Inflammatory macrophage (primary cell): ENCODE data around the gene TMBIM6.
"Not testable (repeated sequence)": the region's sequence is repeated elsewhere in the genome, so short reads cannot be mapped to it uniquely, and the experiment has no call there.

Experiments
- DNase-seq, 2 donors: peaks; one replicate each; pipeline ENCODE4 v3.0.0-alpha.2; 2020 to 2022

TMBIM6 gene

DNA sequence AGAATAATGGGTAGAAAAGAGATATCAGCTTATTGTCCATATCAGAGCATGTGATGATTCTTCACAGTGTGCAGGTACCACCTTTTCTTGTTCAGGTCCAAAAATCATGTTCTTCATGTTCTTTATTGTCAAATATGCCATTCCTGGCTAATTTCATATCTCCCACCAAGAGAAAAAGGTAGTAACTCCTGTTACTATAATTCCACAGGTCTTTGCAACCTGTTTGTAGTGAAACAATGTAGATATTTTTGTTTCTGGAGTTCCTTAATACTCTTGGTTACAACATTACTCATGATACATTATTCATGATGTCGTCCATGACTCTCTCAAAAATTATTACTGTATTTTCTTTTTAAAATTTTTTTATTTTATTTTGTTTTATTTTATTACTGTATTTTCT is 11.3 kb upstream of the TMBIM6 start:
- no peak for DNase-seq

DNA sequence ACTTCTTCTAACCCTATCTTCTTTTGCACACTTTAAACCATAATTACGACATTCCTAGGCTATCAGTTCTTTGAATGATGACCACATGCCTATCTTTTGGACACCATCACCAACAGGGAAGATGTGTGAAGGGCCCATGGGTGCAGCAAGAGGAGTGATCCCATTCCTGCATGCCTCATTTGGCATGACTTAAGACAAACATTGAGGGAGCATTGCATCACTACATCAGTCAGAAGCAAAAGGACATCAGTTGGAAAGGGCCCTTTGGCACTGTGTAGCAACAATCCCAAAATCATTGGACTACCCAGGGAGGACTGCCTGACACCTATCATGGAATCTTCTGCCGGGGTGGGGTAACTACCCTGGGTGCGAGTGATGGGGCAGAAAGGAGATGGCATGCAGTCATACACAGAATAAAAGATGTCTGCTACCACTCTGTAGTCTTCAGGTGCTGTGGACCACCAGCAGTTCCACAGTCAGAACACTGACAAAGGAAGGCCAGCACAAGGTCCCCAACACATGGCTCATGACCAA is 10.7 kb upstream of the TMBIM6 start:
- peak; percentile 15 to 26 for DNase-seq

DNA sequence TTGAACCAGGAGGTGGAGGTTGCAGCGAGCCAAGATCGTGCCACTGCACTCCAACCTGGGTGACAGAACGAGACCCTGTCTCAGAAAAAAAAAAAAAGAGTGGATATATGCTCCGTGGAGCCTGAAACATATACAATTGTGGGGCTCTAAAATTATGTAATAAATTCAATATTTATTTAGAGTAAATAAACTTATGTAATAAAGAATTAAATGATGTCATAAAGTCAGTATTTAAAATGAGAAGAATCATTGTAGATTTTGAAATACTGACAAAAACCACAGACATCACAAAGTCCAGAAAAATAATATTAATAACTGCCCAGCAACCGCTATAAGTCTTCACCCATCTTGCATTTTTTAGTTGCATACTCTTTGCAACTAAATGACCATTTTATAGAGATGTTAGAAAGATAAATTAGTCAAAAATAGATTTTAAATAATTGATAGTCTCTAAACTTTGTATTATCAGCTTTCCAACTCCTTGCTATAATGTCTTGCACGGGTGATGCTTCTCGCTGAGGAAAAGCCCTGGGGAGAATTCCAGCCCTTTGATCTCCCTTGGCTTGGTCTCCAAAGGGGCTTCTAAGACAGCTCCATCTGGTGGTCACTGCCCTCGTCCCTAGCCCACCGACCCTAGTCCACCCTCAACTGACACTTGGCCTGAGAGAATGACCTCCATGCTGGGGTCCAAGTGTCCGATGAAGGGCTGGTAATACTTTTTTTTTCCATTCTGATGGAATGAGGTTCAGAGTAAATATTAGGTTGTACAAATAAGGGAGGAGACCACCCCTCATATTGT is 7.9 kb upstream of the TMBIM6 start:
- DNase-seq: no peak

DNA sequence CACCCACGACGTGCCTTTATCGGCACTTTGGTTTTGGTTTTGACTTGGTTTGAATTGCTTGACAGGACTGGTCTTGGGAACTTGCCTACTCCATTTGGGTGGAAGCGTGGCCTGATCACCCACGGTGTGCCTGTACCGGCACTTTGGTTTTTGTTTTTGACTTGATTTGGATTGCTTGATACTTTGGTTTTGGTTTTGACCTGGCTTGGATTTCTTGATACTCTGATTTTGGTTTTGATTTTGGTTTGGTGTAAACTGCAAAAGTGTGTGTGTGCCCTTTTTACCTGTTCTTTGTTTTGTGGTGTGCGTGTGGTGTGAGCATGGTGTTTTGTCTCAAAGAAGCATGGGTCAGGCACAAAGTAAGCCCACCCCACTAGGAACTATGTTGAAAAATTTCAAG is 6.5 kb upstream of the TMBIM6 start:
- DNase-seq: not testable (repeated sequence)

DNA sequence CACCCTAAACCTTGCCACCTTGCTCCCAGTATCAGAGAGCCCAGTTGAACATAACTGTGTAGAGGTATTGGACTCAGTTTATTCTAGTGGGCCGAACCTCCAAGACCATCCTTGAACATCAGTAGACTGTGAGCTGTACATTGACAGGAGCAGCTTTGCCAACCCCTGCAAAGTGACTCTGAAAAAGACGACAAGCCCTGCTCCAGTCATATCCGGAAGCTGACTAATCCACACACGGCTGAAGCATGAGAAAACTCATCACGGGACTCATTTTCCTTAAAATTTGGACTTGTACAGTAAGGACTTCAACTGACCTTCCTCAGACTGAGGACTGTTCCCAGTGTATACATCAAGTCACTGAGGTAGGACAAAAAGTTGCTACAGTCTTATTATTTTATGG is 2.6 kb upstream of the TMBIM6 start:
- DNase-seq: not testable (repeated sequence)

DNA sequence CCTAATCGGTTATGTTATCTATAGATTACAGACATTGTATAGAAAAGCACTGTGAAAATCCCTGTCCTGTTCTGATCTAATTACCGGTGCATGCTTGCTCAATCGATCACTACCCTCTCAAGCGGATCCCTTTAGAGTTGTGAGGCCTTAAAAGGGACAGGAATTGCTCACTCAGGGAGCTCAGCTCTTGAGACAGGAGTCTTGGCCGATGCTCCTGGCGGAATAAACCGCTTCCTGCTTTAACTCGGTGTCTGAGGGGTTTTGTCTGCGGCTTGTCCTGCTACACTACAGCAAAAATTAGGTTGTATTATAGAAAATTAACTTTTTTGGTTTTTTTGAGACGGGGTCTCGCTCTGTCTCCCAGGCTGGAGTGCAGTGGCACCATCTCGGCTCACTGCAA is 1.1 kb upstream of the TMBIM6 start:
- not testable (repeated sequence) for DNase-seq

DNA sequence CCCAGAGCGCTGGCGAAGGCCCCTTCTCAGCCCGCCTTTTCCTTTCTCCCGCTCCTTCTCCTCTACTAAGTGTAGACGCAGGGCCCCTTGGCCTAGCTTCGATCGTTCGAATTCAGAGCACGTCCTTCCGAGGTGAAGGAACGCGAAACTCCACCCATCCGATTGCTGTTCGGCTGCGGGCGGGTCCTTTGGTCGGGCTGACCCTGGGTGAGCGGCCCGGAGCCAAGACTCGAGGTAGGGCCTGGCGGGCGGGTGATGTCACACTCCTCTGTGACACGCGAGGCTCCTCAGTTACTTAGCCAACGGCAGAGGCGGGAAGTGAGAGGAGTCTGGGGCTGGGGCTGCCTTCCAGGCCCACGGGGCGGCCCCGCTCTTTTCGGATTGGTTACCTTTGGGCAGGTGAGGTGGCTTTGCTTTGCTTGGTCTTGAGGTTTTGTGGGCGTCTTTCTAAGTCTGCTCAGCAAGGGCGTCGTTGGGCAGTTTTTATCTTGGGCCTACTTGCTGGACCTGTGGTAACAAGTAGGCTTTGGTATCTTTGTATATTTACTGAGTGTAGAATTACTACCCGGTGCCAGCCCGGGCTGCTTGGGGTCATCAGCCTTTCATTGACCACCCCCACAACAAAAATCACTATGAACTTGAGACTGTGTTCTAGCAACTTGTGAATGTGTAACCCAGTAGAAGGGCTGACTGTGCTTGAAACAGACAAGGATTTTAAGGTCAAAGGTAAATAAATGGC is 694 bp downstream of the TMBIM6 start:
- peak; percentile 91 to 93 for DNase-seq

DNA sequence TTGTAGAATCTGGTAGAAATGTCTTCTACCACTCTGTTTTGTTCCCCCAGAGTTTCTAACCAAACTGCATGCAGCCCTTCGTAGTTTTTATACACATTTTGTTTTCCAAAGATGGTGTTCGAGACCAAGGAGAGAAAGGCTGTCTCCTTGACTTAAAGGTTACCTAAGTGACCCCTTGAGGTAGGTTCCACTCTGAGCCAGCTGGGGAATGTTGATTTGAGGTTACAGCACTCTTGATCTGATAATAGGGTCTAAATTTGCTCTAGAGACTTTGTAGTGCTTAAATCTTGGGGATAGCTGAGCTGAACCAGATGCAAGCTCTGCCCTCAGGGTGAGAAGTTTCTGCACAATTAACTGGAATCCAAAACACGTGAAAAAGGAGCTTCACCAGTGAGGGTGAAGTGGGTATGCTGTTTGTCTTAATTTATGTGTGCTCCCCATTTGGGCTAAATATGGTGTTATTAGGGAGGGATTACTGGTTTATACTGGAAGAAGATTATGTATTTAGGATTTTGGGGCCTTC is 3.1 kb downstream of the TMBIM6 start:
- DNase-seq: no peak

DNA sequence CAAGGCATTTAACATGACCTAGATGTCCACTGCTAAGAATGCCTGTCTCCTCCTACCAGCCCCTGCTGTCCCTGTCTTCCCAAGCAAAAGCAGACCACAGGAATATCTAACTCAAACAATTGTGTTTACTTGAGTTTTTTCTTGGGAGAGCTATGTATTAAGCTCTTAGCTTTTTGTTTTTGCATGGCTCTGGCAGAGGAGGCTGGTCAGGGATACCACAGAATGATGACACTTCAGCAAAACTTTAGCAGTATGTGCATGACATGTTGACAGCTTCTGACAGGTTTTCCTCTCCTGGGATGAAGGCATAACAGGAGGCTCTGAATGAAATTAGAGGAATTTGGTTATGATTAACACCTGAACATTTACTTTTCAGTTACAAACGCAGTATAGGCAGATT is 6.9 kb downstream of the TMBIM6 start:
- no peak for DNase-seq

DNA sequence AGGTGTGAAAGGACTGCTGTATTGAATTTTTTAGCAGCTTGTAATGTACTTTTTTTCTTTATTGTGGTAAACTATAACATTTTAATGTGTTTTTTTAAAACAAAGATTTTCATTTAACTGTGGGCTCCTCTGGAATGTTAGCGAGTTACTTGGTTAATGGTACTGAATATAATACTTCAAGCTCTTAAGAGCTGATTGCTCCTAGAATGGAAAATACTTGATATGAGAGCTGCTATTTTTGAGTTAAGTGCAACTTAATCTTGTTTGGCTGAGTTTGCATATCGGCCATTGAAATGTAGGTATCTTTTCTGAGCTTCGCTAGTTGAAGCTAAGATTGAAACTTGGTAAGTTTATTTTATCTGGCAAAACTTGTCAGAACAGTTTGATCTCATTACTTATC is 7.4 kb downstream of the TMBIM6 start:
- DNase-seq: no peak

DNA sequence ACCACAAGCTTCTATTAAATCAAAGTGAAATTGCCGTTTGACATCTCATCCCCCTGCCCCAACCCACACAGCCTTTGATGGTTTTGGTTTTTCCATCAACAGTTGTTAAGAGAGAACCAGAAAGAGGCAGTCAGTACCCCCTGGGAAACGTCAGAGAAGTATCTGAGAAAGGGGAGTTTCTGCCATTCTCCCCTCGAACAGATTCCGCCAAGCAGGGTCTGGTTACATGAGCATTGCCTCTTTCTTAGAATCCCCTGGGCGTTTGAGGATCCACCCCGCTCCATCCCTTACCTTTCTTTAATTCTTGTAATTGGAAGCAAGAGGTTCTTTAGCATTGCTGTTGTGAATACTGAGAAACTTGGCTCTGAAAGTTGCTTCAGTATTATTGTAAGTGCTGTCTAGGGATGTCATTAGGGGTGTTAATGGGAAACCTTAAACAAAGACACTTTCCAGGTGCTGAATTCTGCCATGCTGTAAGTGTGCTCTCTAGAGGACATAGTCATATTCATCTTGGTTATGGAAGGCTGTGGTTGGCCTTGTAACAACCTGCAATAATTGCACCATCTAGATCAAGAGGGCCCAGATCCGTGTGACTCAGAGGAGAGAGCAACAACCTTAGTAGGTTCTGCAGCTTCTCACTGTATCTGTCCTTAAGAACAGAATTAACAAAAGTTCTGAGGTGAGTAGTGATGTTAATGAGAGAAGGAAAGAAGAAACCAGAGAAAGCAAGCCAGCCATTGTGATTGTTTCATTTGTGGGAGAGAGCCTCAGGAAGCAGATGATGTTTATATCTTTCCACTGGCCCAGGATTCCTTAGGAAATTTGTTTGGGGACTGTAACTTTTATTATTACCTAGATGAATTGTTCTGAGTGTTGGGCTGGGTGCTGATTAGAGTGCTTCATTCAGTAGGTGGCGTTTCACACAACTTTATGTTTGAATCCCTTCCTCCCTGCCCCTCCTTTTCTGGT is 9.0 kb downstream of the TMBIM6 start:
- DNase-seq: peak; percentile 63 to 70

DNA sequence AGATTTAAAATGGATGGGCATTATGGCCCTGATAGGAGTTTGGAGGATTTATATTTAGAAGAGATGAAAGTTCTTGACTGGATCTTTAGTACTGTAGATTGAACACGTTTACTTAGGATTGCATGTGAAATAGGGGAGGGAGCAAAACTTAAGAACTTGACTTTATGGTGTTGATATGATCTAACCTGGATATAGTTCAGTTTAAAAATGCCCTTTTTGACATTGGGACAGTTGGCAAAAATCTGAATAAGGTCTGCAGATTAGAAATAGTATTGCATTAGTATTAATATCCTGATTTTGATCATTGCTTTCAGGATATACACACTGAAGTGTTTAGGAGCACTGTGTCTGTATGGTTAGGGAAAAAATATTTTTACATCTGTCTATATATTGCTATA is 9.6 kb downstream of the TMBIM6 start:
- no peak for DNase-seq

DNA sequence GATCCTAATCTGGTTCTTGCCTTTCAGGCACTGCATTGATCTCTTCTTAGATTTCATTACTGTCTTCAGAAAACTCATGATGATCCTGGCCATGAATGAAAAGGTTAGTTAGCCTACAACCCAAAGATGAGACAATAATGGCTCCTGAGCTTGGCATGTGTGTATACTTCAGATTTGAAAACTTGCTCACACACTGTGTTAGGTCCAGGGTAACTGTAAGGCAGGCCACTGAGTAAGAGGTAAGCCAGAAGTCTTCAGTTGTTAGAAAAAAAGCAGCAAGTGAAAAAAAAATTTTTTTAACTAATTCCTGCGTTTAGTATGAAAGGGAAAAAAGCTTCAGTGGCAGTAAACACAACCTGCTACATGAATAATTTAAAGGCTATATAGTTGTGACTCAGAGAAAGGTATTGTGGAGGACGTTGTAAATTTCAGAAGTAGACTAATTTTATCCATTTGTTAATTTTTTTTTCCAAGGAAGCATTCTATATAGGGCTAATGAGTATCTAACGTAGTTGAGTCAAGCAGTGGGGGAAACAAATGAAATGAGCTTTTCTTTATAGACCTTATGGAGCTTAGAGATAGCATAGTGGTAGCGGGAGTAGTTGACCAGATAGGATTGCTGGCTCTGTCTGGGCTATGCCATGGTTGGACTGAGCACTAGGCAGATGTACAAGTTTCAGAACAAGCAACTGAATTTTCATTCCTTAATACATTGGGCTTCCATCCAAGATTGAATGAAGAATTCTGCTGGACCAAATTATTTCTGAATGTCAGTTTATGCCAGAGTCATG is 20.5 kb downstream of the TMBIM6 start:
- no peak for DNase-seq

DNA sequence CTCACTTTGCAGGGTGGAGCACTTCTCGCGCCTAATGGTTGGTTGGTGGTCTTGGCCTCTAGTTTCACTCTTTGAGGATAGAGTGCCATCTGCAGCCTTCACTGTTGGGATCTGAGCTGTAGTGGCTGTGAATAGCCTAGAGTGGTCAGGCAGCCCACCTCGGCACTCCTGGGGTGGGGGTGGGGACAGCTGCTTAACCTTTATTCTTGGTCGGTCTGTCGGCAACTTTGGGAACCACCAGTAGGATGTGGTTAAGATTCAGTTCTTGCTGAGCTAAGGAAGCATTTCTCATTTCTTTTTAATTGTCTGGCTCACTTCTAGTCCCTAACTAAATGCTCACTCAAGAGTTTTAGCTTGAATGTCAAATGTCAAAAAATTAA is 21.1 kb downstream of the TMBIM6 start:
- no peak for DNase-seq

DNA sequence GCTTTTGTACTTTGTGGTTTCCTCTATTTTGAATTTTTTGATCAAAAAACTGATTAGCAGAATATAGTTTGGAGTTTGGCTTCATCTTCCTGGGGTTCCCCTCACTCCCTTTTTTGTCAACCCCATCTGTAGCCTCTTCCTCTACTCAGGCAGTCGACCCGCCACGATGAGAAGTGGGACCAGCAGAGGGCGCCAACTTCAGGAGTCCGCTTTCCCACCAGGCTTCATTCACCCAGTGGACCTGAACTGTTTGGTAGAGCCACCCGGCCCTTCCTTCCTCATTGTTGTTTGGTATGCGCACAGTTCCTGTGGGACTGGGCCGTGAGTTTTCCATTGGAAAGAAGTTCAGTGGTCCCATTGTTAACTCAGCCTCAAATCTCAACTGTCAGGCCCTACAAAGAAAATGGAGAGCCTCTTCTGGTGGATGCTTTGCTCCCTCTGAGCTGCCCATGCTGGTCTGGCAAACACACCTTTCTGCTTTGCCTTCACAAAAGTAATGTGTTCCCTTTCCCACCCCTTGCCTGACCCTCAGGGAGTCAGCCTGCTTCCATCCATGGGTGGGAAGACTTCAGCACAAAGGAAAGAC is 21.7 kb downstream of the TMBIM6 start:
- peak; percentile 64 to 68 for DNase-seq

DNA sequence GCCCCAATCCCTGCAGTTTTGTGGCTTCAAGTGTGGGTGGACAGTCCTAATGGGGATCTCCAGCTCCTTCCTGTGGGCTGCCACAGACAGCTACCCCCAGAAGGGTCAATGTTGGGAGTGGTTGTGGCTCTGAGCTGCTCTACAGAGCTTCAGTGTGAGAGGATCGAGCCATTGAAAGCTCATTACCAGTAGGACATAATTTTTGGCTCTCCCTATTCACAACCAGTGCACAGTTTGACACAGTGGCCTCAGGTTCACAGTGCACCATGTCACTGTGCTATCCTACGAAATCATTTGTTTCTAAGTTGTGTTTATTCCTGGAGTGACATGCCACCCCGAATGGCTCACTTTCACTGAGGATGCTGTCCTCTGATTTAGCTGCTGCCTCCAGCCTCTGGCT is 22.8 kb downstream of the TMBIM6 start:
- DNase-seq: no peak

DNA sequence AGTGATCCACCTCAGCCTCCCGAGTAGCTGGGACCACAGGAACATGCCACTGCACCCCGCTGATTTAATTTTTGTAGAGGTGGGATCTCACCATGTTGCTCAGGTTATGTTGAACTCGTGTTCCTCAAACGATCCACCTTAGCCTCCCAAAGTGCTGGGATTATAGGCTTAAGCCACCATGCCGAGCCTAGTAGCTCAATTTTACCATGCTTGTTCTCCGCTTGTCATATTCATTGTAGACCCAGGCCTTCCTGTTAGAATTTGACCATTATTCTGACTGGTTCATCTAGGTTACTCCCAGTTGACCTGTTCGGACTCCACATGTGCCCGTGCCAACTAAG is 24.7 kb downstream of the TMBIM6 start:
- no peak for DNase-seq

DNA sequence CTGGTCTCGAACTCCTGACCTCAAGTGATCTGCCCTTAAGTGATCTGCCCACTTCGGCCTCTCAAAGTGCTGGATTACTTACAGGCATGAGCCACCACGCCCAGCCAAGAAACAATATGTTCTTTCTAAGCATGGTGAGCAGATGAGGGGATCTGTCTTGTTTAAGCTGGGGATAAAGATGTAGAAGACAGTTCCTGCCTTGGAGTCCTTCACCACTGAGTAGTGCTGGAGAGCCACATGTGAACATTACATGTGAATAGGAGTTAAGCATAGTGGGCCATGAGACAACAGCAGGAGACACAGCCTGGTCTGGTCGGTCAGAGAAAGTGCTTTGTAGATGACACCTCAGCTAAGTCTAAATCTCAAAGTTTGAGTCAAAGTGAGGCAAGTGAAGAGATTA is 26.0 kb downstream of the TMBIM6 start:
- no peak for DNase-seq

DNA sequence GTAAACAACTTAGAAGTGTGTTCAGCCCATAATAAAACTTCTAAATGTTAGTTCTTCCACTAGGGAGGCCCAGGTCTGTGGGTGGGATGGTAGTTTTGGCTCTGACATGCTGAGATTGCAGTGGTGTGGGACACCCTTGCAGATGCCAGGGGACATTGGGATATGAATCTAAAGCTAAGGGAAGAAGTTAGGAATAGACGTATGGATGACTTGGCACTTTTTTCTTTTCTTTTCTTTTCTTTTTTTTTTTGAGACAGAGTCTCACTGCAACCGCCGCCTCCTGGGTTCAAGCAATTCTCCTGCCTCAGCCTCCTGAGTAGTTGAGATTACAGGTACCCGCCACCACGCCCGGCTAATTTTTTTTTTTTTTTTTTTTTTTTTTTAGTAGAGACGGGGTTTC is 31.7 kb downstream of the TMBIM6 start:
- not testable (repeated sequence) for DNase-seq

DNA sequence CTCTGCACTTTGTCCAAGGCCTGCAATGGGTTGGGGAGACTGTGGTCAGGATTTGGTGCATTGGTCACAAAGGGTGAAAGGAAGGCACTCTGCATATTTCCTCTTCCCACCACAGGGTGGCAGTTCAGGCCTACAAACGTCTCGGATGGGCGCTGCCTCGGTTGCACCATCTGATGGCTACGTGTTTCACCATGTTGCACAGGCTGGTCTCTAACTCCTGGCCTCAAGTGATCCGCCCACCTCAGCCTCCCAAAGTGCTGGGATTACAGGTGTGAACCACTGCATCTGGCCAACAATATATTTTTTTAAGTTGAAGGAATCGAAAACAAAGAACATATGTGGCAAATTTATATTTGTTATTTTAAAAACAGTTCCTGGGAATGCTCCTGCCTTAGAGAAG is 35.1 kb downstream of the TMBIM6 start:
- peak; percentile 81 to 85 for DNase-seq

DNA sequence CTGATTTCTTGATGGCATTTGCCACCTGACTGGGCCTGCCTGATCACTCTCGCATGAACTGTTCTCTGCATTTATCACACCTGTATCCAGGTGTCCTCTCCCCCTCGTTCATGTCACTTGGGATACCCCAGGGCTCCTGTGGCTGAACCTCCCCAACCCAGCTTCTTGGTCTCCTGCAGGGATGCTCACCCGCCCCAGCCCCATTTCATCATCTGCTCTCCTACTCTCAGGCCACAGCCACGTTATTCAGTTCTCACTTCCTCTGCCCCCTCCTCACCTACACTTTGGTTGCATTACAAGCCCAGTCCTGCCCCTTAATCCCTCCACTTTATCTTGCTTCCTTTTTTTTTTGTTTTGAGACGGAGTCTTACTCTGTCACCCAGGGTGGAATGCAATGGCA is 35.5 kb downstream of the TMBIM6 start:
- DNase-seq: peak; percentile 10 to 50
